Activated T-cell treated with anti-CD3 and anti-CD28 coated beads for 48 hours (primary cell): ENCODE data around the gene ADK.
"Not testable (repeated sequence)": the region's sequence is repeated elsewhere in the genome, so short reads cannot be mapped to it uniquely, and the experiment has no call there.

Experiments
- DNase-seq: peaks from one replicate; pipeline ENCODE4 v3.0.0-alpha.2; 2020; ENCODE audit warnings: low read depth

ADK gene

GRCh38 chr10:74431816-74432215 is 280.8 kb downstream of the ADK start:
- DNase-seq: no peak

- DNase-seq: no peak
Measured at GRCh38 chr10:74432841-74433594, 282.0 kb downstream of the ADK start.

GRCh38 chr10:74433595-74433956 is 282.6 kb downstream of the ADK start:
- DNase-seq: no peak

DNA sequence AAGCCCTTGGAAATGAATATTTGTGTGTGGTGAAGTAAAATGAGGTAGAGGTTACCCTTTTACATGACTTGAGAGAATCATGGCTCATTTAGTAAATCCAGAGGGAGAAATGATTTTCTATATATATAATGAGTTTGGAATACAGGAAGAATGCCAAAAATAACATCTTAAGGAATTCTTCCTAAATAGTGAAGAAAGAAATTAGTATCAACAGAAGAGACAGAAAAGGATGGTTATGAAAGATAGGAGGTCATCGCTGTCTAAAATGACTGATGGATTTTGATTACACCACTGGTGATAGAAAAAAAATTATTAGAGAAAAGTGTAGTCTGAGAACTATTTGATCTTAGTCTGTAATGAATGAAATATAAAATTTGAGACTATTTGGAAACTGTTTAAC is 283.0 kb downstream of the ADK start:
- DNase-seq: no peak

DNA sequence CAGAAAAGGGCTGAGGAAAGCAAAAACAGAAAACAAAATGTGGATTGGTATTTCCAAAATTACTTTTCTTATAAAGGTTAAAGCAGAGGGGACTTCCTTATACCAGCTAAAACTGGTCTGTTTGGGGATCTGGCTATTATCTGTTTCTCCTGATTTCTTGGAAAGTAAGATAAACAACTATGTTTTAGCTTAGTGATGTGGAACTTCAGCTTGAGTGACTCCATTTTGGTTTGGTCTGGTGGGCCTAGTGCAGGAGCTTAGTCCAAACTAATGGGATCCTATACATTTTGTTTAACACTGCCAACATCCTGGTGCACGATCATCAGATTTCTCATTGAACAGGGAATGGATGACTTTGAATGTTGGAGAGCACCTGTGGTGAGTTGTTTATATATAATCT is 283.5 kb downstream of the ADK start:
- no peak for DNase-seq

DNA sequence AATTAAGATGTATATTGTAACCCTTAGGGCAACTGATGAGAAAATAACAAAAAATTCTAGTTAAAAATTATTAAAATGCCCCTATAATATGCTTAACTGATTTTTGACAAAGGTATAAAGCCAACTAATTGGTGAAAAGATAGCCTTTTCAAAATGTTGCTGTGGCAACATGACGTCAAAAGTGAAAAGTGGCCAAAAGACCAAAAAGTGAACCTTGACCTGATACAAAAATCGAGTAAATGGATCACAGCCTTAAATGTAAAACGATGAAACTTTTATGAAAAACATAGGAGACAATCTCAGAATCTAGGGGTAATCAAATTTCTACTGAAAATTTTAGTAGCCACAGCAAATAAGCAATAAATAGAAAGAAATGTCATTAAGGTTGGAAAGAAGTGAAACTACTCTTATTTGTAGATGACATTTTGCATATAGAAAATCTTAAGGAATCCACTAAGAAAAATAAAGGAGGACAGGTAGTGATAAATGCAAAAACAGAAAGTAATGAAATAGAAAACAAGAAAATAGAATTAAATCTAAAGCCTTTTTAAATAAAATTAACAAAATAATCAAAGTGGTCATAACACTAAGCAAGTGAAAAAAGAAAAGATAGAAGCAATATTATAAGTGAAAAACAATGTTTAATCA is 285.6 kb downstream of the ADK start:
- no peak for DNase-seq

GRCh38 chr10:74437822-74438221 is 286.8 kb downstream of the ADK start:
- DNase-seq: no peak

DNA sequence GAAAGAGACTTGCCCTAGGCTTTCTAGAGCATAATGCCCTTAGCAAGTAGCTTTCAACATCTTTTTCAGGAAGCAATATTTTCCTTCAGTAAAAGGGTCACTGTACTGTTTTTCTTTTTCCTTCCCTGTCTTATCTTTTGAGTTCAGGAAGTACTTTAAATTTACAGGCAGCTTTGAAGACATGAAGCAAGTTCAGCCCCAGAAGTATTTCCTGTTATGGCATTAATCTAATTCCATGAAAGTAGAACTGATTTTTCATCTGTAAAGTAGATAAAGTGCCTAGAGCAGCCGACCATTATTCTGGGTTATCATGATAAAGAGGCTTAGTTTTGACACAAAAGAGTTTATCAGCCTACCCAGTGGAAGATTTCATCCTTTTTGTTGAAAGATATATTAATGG is 288.2 kb downstream of the ADK start:
- no peak for DNase-seq

DNA sequence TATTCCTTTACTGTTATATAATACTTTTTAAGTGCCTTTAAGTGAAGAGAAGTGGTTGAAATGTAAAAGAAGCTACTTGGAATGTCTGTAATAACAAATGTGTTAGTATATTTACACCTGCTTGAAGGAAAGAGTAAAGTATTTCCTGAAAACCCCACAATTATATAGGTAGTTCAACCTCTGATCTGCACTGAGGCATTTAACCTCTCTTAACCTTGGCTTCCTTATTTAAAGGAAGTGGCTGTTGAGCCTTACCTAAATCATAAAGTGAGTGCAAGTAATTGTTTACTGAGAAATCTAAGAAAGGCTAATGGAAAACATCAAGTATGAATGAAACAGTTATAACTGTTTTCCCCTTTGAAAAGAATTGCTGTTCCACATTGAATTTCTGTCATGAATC is 294.5 kb downstream of the ADK start:
- no peak for DNase-seq

DNA sequence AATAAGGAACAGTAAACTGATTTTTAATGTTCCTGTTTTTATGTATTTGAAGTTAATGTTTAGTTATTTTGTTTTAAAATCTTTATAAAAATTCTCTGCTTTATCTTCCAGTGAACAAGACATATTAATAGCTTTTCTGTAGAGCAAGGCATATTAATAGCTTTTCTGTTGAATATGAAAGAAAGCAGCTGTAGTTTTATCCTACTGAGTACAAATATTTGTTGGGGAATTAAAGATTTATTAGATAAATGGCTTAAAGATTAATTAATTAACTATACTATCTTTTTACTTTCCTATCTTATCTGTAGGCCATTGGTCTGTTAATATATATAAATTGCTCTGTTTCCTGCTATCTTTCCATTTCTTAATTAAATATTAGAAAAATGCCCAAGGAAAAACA is 299.6 kb downstream of the ADK start:
- DNase-seq: no peak

GRCh38 chr10:74451127-74451829 is 300.3 kb downstream of the ADK start:
- DNase-seq: no peak

- no peak for DNase-seq
Measured at GRCh38 chr10:74453169-74453568, 302.1 kb downstream of the ADK start.

- not testable (repeated sequence) for DNase-seq
Measured at GRCh38 chr10:74457478-74457877, 306.5 kb downstream of the ADK start.

GRCh38 chr10:74460812-74461211 is 309.8 kb downstream of the ADK start:
- DNase-seq: no peak

- no peak for DNase-seq
Measured at GRCh38 chr10:74474022-74474713, 323.1 kb downstream of the ADK start.

- not testable (repeated sequence) for DNase-seq
Measured at GRCh38 chr10:74476162-74476706, 325.2 kb downstream of the ADK start.

- DNase-seq: no peak
Measured at GRCh38 chr10:74480778-74481177, 329.8 kb downstream of the ADK start.

DNA sequence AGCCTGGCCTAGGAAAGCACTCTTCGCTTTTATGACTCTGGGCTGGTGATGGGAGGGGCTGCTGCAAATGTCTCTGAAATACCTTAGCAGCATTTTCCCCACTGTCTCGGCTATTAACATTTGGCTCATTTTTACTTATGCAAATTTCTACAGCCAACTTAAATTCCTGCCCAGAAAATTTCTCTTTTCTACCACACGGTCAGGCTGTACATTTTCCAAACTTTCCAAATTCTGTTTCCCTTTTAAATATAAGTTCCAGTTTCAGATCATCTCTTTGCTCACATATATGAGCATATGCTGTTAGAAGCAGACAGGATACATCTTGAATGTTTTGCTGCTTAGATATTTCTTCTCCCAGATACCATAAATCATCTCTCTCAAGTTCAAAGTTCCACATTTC is 332.3 kb downstream of the ADK start:
- no peak for DNase-seq

- no peak for DNase-seq
Measured at GRCh38 chr10:74485283-74485682, 334.3 kb downstream of the ADK start.

DNA sequence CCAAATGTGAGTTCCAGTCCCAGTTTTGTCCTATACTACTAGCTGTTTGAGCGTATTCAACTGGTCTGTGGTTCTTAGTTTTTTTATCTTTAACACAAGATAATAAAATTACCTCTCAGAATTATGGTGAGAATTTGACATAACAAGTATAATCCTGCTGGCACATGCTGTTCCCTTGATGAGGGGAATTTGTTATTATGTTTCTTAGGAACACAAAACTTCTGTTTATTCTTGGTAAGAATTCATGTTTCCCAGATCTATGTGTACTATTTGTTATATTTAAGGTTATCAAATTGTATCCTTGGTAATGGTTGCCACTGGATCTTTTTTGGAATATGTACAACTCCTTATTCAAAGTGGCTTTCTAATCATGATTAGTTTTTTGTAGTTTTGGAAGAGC is 335.6 kb downstream of the ADK start:
- DNase-seq: no peak

- DNase-seq: no peak
Measured at GRCh38 chr10:74488907-74489306, 337.9 kb downstream of the ADK start.

GRCh38 chr10:74490551-74490950 is 339.5 kb downstream of the ADK start:
- DNase-seq: no peak
